WTC11 (cell line): ENCODE data around the gene CD164L2.

Experiments used
- ATF3 ChIP-seq: sonication (generic); formaldehyde crosslinking; conservative IDR thresholded peaks from 2 replicates; pipeline ENCODE4 v1.8.1; 2022; ENCODE audit warnings: mild to moderate bottlenecking, missing genetic modification reagents
- CTCF ChIP-seq: fragments of 200-600 bp; IDR thresholded peaks from 2 replicates; pipeline ENCODE4 v1.8.0; 2022; ENCODE audit warnings: antibody characterized with exemption
- ESRRA ChIP-seq: sonication (generic); formaldehyde crosslinking; IDR thresholded peaks from 2 replicates; pipeline ENCODE4 v1.8.1; 2022; ENCODE audit warnings: mild to moderate bottlenecking, missing genetic modification reagents, borderline replicate concordance
- ETV6 ChIP-seq: sonication (generic); formaldehyde crosslinking; IDR thresholded peaks from 2 replicates; pipeline ENCODE4 v1.8.1; 2022; ENCODE audit warnings: mild to moderate bottlenecking, missing genetic modification reagents
- FOXJ3 ChIP-seq: sonication (generic); formaldehyde crosslinking; IDR thresholded peaks from 2 replicates; pipeline ENCODE4 v1.9.0; 2021; ENCODE audit warnings: missing genetic modification reagents, mild to moderate bottlenecking, borderline replicate concordance
- FOXK1 ChIP-seq: sonication (generic); formaldehyde crosslinking; IDR thresholded peaks from 2 replicates; pipeline ENCODE4 v1.8.0; 2022; ENCODE audit warnings: mild to moderate bottlenecking, moderate library complexity, missing genetic modification reagents
- JUN ChIP-seq: sonication (generic); formaldehyde crosslinking; IDR thresholded peaks from 2 replicates; pipeline ENCODE4 v1.8.0; 2023; ENCODE audit warnings: mild to moderate bottlenecking, missing genetic modification reagents
- MAX ChIP-seq: sonication (generic); formaldehyde crosslinking; IDR thresholded peaks from 2 replicates; pipeline ENCODE4 v1.8.0; 2022; ENCODE audit warnings: mild to moderate bottlenecking, missing genetic modification reagents
- NR2C2 ChIP-seq: sonication (generic); formaldehyde crosslinking; IDR thresholded peaks from 2 replicates; pipeline ENCODE4 v1.8.0; 2022; ENCODE audit warnings: mild to moderate bottlenecking, missing genetic modification reagents
- NR3C1 ChIP-seq: sonication (generic); formaldehyde crosslinking; conservative IDR thresholded peaks from 2 replicates; pipeline ENCODE4 v1.8.1; 2023; ENCODE audit warnings: low read depth, mild to moderate bottlenecking, missing genetic modification reagents
- SP1 ChIP-seq: sonication (generic); formaldehyde crosslinking; conservative IDR thresholded peaks from 2 replicates; pipeline ENCODE4 v1.8.1; 2022; ENCODE audit warnings: missing genetic modification reagents
- TEAD4 ChIP-seq: sonication (generic); formaldehyde crosslinking; IDR thresholded peaks from 2 replicates; pipeline ENCODE4 v1.8.0; 2022; ENCODE audit warnings: mild to moderate bottlenecking, missing genetic modification reagents
- TF ChIP-seq, protein P1 (sequence below): sonication (generic); formaldehyde crosslinking; IDR thresholded peaks from 2 replicates; pipeline ENCODE4 v1.8.1; 2022; ENCODE audit warnings: low read depth, missing genetic modification reagents, borderline replicate concordance
- TF ChIP-seq, protein P2 (sequence below): sonication (generic); formaldehyde crosslinking; IDR thresholded peaks from 2 replicates; pipeline ENCODE4 v1.8.0; 2023; ENCODE audit warnings: missing genetic modification reagents

DNA sequence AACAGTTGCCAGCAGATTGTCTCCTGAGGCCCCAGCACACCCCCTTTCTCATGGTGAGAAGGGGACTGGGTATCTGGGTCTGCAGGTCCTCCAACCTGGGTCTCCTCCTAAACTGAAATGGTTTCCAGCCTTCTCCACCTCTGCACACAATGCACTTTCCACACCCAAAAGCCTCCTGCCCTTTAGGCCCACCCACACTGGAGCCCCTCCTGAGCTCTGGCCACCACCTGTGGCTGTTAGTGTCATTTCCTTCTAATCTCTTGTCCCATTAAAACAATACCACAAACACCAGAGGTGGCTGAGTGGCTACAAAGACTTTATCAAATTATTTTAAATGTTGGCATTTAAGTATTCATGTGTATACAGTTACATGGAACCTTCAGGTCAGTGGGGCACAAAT is 20.8 kb upstream of the CD164L2 start:
- TF ChIP-seq SP1 (CRISPR knock-in tag) (no peak), CTCF (no peak), NR2C2 (CRISPR knock-in tag) (no peak), ATF3 (no peak), NR3C1 (CRISPR knock-in tag) (no peak), JUN (CRISPR knock-in tag) (no peak), FOXK1 (CRISPR knock-in tag) (no peak), MAX (CRISPR knock-in tag) (no peak), FOXJ3 (no peak), TEAD4 (CRISPR knock-in tag) (no peak), ETV6 (no peak), ESRRA (no peak)
- TF ChIP-seq, protein P1, sequence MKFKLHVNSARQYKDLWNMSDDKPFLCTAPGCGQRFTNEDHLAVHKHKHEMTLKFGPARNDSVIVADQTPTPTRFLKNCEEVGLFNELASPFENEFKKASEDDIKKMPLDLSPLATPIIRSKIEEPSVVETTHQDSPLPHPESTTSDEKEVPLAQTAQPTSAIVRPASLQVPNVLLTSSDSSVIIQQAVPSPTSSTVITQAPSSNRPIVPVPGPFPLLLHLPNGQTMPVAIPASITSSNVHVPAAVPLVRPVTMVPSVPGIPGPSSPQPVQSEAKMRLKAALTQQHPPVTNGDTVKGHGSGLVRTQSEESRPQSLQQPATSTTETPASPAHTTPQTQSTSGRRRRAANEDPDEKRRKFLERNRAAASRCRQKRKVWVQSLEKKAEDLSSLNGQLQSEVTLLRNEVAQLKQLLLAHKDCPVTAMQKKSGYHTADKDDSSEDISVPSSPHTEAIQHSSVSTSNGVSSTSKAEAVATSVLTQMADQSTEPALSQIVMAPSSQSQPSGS (CRISPR knock-in tag): no peak
- TF ChIP-seq, protein P2, sequence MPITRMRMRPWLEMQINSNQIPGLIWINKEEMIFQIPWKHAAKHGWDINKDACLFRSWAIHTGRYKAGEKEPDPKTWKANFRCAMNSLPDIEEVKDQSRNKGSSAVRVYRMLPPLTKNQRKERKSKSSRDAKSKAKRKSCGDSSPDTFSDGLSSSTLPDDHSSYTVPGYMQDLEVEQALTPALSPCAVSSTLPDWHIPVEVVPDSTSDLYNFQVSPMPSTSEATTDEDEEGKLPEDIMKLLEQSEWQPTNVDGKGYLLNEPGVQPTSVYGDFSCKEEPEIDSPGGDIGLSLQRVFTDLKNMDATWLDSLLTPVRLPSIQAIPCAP (CRISPR knock-in tag): no peak
